ENCODE measurements around the gene H6PD.
A peak's percentile ranks its signal among the peaks of the same experiment; 100 is the strongest.

The H6PD gene

DNA sequence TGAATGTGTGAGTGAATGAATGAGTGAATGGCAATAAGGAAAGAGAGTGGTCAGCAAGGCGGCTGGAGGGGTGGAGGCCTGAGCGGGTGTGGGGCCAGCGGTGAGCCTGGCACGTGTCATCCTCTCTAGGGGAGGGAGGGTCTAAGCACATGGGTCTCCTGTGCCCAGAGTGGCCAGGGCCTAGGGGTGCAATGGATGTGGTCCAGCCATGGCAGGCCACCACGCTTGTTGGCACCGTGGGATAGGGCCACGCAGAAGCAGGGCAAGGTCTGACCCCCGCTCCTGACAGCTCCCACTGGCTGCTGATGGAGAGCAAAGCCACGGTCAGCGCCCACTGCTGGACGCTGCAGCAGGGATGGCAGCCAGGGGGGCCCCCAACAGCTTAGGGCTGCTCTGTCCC lies 38.6 kb downstream of the H6PD start:
- DNase-seq (ENCODE audit: low read depth in 2 of 2), result no peak
- TF ChIP-seq, protein P1, sequence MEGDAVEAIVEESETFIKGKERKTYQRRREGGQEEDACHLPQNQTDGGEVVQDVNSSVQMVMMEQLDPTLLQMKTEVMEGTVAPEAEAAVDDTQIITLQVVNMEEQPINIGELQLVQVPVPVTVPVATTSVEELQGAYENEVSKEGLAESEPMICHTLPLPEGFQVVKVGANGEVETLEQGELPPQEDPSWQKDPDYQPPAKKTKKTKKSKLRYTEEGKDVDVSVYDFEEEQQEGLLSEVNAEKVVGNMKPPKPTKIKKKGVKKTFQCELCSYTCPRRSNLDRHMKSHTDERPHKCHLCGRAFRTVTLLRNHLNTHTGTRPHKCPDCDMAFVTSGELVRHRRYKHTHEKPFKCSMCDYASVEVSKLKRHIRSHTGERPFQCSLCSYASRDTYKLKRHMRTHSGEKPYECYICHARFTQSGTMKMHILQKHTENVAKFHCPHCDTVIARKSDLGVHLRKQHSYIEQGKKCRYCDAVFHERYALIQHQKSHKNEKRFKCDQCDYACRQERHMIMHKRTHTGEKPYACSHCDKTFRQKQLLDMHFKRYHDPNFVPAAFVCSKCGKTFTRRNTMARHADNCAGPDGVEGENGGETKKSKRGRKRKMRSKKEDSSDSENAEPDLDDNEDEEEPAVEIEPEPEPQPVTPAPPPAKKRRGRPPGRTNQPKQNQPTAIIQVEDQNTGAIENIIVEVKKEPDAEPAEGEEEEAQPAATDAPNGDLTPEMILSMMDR (IDR thresholded peaks at IDR 0.05; ENCODE audit: low read depth, low read length), result no peak
- no peak overlapping the region for H3K4me3 ChIP-seq (replicated peaks in 1 of 2; ENCODE audit: low read depth in 2 of 2, low read length in 2 of 2)

DNA sequence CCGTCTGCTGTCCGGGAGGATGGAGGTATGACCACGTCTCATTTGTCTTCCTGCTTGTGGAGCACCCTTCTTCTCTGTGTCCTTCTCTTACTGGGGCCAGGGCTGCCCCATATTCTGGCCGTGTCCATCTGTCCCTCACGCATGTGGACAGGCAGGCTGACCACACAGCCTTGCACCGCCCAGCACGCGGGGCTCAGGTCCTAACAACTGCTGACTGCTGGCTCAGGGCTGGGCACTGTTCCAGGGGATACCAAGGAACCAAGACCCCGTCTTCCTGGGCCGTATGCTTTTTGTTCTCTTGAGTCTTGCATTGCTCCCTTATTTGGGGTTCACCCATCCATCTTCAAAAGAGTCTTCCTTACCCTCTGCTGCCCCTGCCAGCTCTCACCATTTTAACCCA lies 40.6 kb downstream of the H6PD start:
- DNase-seq (ENCODE audit: low read depth in 2 of 2), result peak in 1 of 2 donors; percentile 29
- TF ChIP-seq, protein P1 (IDR thresholded peaks at IDR 0.05; ENCODE audit: low read depth, low read length), result no peak
- H3K4me3 ChIP-seq (replicated peaks in 1 of 2; ENCODE audit: low read depth in 2 of 2, low read length in 2 of 2), result no peak overlapping the region

DNA sequence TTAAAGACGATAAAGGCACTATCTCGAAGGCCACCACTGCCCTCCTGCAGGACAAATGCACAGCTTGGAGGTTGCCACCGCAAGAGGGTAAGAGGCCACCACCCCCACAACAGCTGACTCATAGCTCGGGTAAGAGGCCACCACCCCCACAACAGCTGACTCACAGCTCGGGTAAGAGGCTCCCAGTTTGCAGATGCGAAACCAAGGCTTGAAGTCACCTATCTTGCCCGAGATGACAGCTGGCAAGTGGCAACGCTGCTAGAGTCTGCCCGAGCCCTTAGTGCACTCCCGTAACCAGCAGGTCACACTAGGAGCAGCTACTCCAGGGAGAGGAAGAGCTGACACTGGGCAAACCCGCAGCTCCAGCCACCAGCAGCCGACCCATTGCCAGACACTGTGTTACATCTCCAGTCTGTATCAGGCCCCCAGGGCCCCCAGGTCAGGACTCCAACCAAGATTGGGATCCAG lies 41.0 kb downstream of the H6PD start:
- DNase-seq (ENCODE audit: low read depth in 2 of 2), result peak; percentile 56 to 83
- H3K4me3 ChIP-seq (replicated peaks in 1 of 2; ENCODE audit: low read depth in 2 of 2, low read length in 2 of 2), result no peak overlapping the region
- TF ChIP-seq, protein P1 (IDR thresholded peaks at IDR 0.05; ENCODE audit: low read depth, low read length), result no peak

DNA sequence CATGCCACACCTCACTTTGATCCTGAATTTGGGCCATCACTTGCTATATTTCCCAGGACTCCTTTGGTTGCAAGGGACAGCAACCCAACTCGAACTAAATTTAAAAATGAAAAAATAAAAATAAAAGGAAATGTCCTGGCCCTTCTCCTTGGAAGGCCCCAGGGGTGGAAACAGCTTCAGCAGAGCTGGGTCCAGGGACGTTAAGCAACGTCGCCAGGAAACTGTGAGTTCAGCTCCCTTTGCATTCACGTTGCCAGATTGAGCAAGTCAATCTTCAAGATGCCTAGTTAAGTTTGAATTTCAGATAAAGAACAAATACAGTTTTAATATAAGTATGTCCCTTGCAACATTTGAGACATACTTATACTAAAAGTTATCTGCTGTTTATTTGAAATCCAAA lies 43.5 kb downstream of the H6PD start:
- DNase-seq (ENCODE audit: low read depth in 2 of 2), result peak in 1 of 2 donors; percentile 57
- TF ChIP-seq, protein P1 (IDR thresholded peaks at IDR 0.05; ENCODE audit: low read depth, low read length), result no peak

DNA sequence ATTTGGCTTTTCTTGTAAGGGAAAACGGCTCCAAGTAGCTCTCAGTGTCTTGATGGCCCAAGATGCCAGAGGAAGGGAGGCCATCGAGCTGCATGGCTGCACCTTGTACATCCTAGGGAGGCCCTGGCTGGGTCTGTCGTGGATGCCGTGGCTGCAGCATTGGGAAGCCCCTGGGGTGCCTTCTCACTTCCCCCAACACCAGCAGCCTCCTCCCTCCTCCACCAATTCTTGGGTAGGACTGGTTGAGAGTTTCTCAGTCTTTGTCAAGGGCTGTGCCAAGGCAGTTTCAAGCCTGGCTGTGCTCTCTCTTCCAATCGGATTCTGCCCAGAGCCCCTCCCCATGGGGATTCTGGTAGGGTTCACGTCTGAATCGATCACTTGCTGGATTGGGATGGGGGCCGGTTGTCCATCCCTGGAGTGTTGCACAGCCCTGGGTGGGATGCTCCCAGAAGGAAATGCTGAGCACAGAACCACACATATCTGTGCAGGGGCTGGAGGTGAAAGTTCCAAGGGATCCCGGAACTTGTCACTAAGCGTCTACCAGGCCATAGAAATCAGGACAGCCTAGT lies 44.1 kb downstream of the H6PD start:
- TF ChIP-seq, protein P1 (IDR thresholded peaks at IDR 0.05; ENCODE audit: low read depth, low read length), result no peak
- no peak overlapping the region for H3K4me3 ChIP-seq (replicated peaks in 1 of 2; ENCODE audit: low read depth in 2 of 2, low read length in 2 of 2)
- DNase-seq (ENCODE audit: low read depth in 2 of 2), result no peak

More for the DNA sequence above, 43.5 kb downstream of the H6PD start:
- no peak overlapping the region for H3K4me3 ChIP-seq (replicated peaks in 1 of 2; ENCODE audit: low read depth in 2 of 2, low read length in 2 of 2)

DNA sequence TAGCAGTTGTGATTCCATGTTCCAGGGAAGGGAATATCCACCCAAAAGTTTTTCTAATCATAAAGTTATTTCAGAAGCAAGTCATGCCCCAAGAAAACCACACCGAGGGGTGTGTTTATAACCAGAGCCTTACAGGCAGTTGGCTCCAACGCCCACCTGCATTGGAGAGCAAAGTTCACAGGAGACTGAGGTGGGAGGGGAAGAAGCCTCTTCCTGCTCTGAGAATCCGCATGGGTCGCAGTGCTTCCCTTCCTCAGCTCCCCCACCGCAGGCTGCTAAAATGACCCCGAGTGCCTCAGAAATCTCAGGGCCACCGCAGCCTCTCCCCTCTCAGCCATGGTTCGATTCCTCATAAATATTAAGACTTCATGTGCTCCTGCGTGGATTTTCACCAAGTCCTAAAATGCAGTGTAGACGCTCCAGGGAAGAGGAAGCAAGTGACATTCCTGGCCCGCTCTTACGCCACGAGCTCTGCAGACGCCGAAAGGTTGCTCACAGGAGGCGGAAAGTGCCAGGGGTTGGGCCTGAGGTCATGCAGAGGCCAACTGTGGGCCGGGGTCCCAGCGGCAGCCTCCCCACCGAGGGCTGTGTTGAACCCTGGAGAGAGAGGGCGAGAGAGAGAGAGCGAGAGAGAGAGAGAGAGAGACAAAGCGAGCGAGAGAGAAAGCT lies 44.7 kb downstream of the H6PD start:
- H3K4me3 ChIP-seq (replicated peaks in 1 of 2; ENCODE audit: low read depth in 2 of 2, low read length in 2 of 2), result no peak overlapping the region
- no peak for DNase-seq (ENCODE audit: low read depth in 2 of 2)
- TF ChIP-seq, protein P1 (IDR thresholded peaks at IDR 0.05; ENCODE audit: low read depth, low read length), result no peak

Measured in cardiac fibroblast (primary cell).